Neuronal stem cell (in vitro differentiated cells): ENCODE data around the gene SPR.
A peak's percentile ranks its signal among the peaks of the same experiment; 100 is the strongest.

ENCODE experiments used
- DNase-seq: peaks from one replicate; pipeline ENCODE4 v3.0.0-alpha.2; 2013; ENCODE audit warnings: low spot score
- H2AFZ ChIP-seq: one replicate; pipeline ENCODE4 v1.6.1; 2013; ENCODE audit warnings: mild to moderate bottlenecking, low read length, inconsistent platforms
- H2AK5ac ChIP-seq: 2 replicates; pipeline ENCODE4 v1.6.1; 2013; ENCODE audit warnings: low read depth, mild to moderate bottlenecking, inconsistent platforms, low read length, moderate library complexity, mixed read lengths
- H2BK120ac ChIP-seq: 2 replicates; pipeline ENCODE4 v1.6.1; 2013; ENCODE audit warnings: low read depth, mild to moderate bottlenecking, inconsistent platforms, low read length, moderate library complexity, mixed read lengths
- H2BK12ac ChIP-seq: one replicate; pipeline ENCODE4 v1.6.1; 2013; ENCODE audit warnings: low read length, inconsistent platforms
- H2BK15ac ChIP-seq: 2 replicates; pipeline ENCODE4 v1.6.1; 2013; ENCODE audit warnings: mild to moderate bottlenecking, low read length, inconsistent platforms, mixed read lengths
- H2BK5ac ChIP-seq: one replicate; pipeline ENCODE4 v1.6.1; 2013; ENCODE audit warnings: inconsistent platforms, mild to moderate bottlenecking, low read length, moderate library complexity
- H3K14ac ChIP-seq: one replicate; pipeline ENCODE4 v1.6.1; 2013; ENCODE audit warnings: low read length, inconsistent platforms
- H3K18ac ChIP-seq: 2 replicates; pipeline ENCODE4 v1.6.1; 2013; ENCODE audit warnings: low read length, inconsistent platforms
- H3K23ac ChIP-seq: 2 replicates; pipeline ENCODE4 v1.6.1; 2013; ENCODE audit warnings: low read depth, mild to moderate bottlenecking, mixed read lengths, low read length, inconsistent platforms; ENCODE audit not compliant: poor library complexity
- H3K27ac ChIP-seq: replicated peaks from 3 replicates; pipeline ENCODE4 v1.5.1; 2013; ENCODE audit warnings: low read length, inconsistent platforms
- H3K27me3 ChIP-seq, 3 experiments: 2 replicates each; pipeline ENCODE4 v1.6.1; 2013; ENCODE audit warnings: low read length in 3 of 3, mild to moderate bottlenecking in 2 of 3, inconsistent platforms in 1 of 3, low read depth in 1 of 3, mixed read lengths in 1 of 3, moderate library complexity in 1 of 3; ENCODE audit not compliant: control insufficient read depth in 3 of 3, insufficient read depth in 3 of 3
- H3K36me3 ChIP-seq, 2 donors: replicated peaks in 1 of 2; 2 replicates each; pipeline ENCODE4 v1.6.1; 2013; ENCODE audit warnings: low read length in 2 of 2; ENCODE audit not compliant: control insufficient read depth in 2 of 2, insufficient read depth in 2 of 2
- H3K4ac ChIP-seq: 2 replicates; pipeline ENCODE4 v1.6.1; 2013; ENCODE audit warnings: inconsistent platforms, mild to moderate bottlenecking, low read length, moderate library complexity
- H3K4me1 ChIP-seq, 2 donors: 1 replicate in 1 of 2; 2 replicates in 1 of 2; pipeline ENCODE4 v1.6.1; 2013; ENCODE audit warnings: low read length in 2 of 2, low read depth in 1 of 2; ENCODE audit not compliant: control insufficient read depth in 2 of 2, insufficient read depth in 1 of 2
- H3K4me2 ChIP-seq: one replicate; pipeline ENCODE4 v1.6.1; 2013; ENCODE audit warnings: mild to moderate bottlenecking, low read length, inconsistent platforms; ENCODE audit not compliant: insufficient read depth, poor library complexity, severe bottlenecking
- H3K4me3 ChIP-seq, 2 donors: 2 replicates each; pipeline ENCODE4 v1.5.1; 2013; ENCODE audit warnings: low read length in 2 of 2, mild to moderate bottlenecking in 2 of 2, inconsistent platforms in 1 of 2, moderate library complexity in 1 of 2
- H3K79me1 ChIP-seq: one replicate; pipeline ENCODE4 v1.6.1; 2013; ENCODE audit warnings: low read depth, mild to moderate bottlenecking, inconsistent platforms, low read length, moderate library complexity
- H3K9ac ChIP-seq: one replicate; pipeline ENCODE4 v1.6.1; 2013; ENCODE audit warnings: mild to moderate bottlenecking, low read depth, low read length, inconsistent platforms; ENCODE audit not compliant: poor library complexity
- H3K9me3 ChIP-seq, 2 donors: replicated peaks in 1 of 2; 2 replicates each; pipeline versions ENCODE3 to v1.6.1; 2013; ENCODE audit warnings: low read length in 2 of 2, mild to moderate bottlenecking in 2 of 2, inconsistent platforms in 1 of 2, low read depth in 1 of 2, mixed read lengths in 1 of 2, moderate library complexity in 1 of 2; ENCODE audit not compliant: control insufficient read depth in 2 of 2, insufficient read depth in 1 of 2
- H4K8ac ChIP-seq: one replicate; pipeline ENCODE4 v1.6.1; 2013; ENCODE audit warnings: low read depth, mild to moderate bottlenecking, inconsistent platforms, low read length, moderate library complexity
- H4K91ac ChIP-seq: one replicate; pipeline ENCODE4 v1.6.1; 2013; ENCODE audit warnings: low read length, low read depth, mild to moderate bottlenecking, inconsistent platforms; ENCODE audit not compliant: poor library complexity
- WGBS, 2 donors: extraction: QIAGEN DNeasy Blood & Tissue Kit; methylation state at CpG; one replicate each; pipeline ENCODE4 v1.1.7; 2013; ENCODE audit warnings: missing lambda C conversion rate in 2 of 2, mixed read lengths in 1 of 2; ENCODE audit not compliant: insufficient read length in 2 of 2, insufficient replicate concordance in 1 of 2; ENCODE audit errors: extremely low coverage in 2 of 2; 5-methylcytosine and 5-hydroxymethylcytosine counted together

Gene SPR

GRCh38 chr2:72938455-72938854 lies 51.2 kb downstream of the SPR start:
- Histone ChIP-seq H3K36me3 (peaks cover 0 to 2% of the 10 kb centered on the region in 2 donors), H2AK5ac (no peak overlapping the region), H3K18ac (no peak overlapping the region), H3K14ac (no peak overlapping the region), H3K79me1 (no peaks in the 10 kb centered on the region), H4K8ac (no peak overlapping the region), H4K91ac (no peak overlapping the region), H2AFZ (no peak overlapping the region), H3K4me2 (no peak overlapping the region), H3K4ac (no peak overlapping the region), H3K9me3 (no peaks in the 10 kb centered on the region), H2BK12ac (no peak overlapping the region), H3K27me3 (peaks cover 0 to 44% (median 0%) of the 10 kb centered on the region in 3 experiments), H3K4me3 (no peak overlapping the region), H3K23ac (no peak overlapping the region), H3K27ac (no peak overlapping the region), H2BK5ac (no peak overlapping the region), H2BK15ac (no peak overlapping the region), H3K9ac (no peak overlapping the region), H2BK120ac (no peak overlapping the region), H3K4me1 (peaks cover 0 to 13% of the 10 kb centered on the region in 2 donors)
- WGBS, 2 donors, result no CpG with 5 or more reads among the region's 5 CpGs
- DNase-seq, result no peak

GRCh38 chr2:72940361-72940760 lies 53.2 kb downstream of the SPR start:
- Histone ChIP-seq H3K4me1 (peaks cover 0 to 11% of the 10 kb centered on the region in 2 donors), H3K14ac (no peak overlapping the region), H2BK5ac (no peak overlapping the region), H2BK15ac (no peak overlapping the region), H3K27ac (no peak overlapping the region), H3K4me3 (no peak overlapping the region), H3K9ac (no peak overlapping the region), H2AK5ac (peak overlapping the region; percentile 47), H4K91ac (no peak overlapping the region), H2BK120ac (no peak overlapping the region), H3K23ac (no peak overlapping the region), H4K8ac (peak overlapping the region; percentile 77), H3K36me3 (peaks cover 0 to 2% of the 10 kb centered on the region in 2 donors), H3K27me3 (peaks cover 0 to 25% (median 0%) of the 10 kb centered on the region in 3 experiments), H3K79me1 (no peaks in the 10 kb centered on the region), H3K4me2 (no peak overlapping the region), H2AFZ (no peak overlapping the region), H3K18ac (peak overlapping the region; percentile 73), H2BK12ac (no peak overlapping the region), H3K9me3 (no peaks in the 10 kb centered on the region), H3K4ac (no peak overlapping the region)
- no CpG with 5 or more reads among the region's 6 CpGs for WGBS, 2 donors
- DNase-seq, result no peak

- Histone ChIP-seq H3K79me1 (no peaks in the 10 kb centered on the region), H3K27me3 (peaks cover 0 to 21% (median 0%) of the 10 kb centered on the region in 3 experiments), H3K4ac (no peak overlapping the region), H3K4me2 (no peak overlapping the region), H3K14ac (no peak overlapping the region), H3K4me3 (no peak overlapping the region), H3K27ac (no peak overlapping the region), H2BK5ac (no peak overlapping the region), H3K9ac (no peak overlapping the region), H2BK12ac (no peak overlapping the region), H3K9me3 (no peaks in the 10 kb centered on the region), H2BK120ac (no peak overlapping the region), H2AFZ (no peak overlapping the region), H2AK5ac (peak overlapping the region; percentile 47), H3K18ac (no peak overlapping the region), H3K23ac (no peak overlapping the region), H3K36me3 (peaks cover 0 to 2% of the 10 kb centered on the region in 2 donors), H2BK15ac (no peak overlapping the region), H4K8ac (no peak overlapping the region), H4K91ac (no peak overlapping the region), H3K4me1 (peaks cover 0 to 11% of the 10 kb centered on the region in 2 donors)
- no peak for DNase-seq
- WGBS, 2 donors, result no CpG with 5 or more reads among the region's 6 CpGs
These were observed 53.6 kb downstream of the SPR start for GRCh38 chr2:72940786-72941185.
